Measurements from ENCODE around the gene BRIP1.
"Not testable (repeated sequence)": the region's sequence is repeated elsewhere in the genome, so short reads cannot be mapped to it uniquely, and the experiment has no call there.

Gene BRIP1

GRCh38 chr17:61827649-61828395 lies 35.5 kb downstream of the BRIP1 start:
- no peak for DNase-seq (ENCODE audit: low spot score)

GRCh38 chr17:61826866-61827265 lies 36.5 kb downstream of the BRIP1 start:
- not testable (repeated sequence) for DNase-seq (ENCODE audit: low spot score)

- not testable (repeated sequence) for DNase-seq (ENCODE audit: low spot score)
These were observed 37.1 kb downstream of the BRIP1 start for GRCh38 chr17:61826198-61826597.

GRCh38 chr17:61825448-61826137 lies 37.7 kb downstream of the BRIP1 start:
- DNase-seq (ENCODE audit: low spot score) = no peak

GRCh38 chr17:61822326-61823285 lies 40.7 kb downstream of the BRIP1 start:
- no peak for DNase-seq (ENCODE audit: low spot score)

GRCh38 chr17:61821655-61822054 lies 41.7 kb downstream of the BRIP1 start:
- no peak for DNase-seq (ENCODE audit: low spot score)

- DNase-seq (ENCODE audit: low spot score) = not testable (repeated sequence)
These were observed 44.1 kb downstream of the BRIP1 start for GRCh38 chr17:61819265-61819664.

- no peak for DNase-seq (ENCODE audit: low spot score)
These were observed 45.1 kb downstream of the BRIP1 start for GRCh38 chr17:61818225-61818624.

- no peak for DNase-seq (ENCODE audit: low spot score)
These were observed 45.9 kb downstream of the BRIP1 start for GRCh38 chr17:61817452-61817851.

GRCh38 chr17:61816538-61816937 lies 46.8 kb downstream of the BRIP1 start:
- DNase-seq (ENCODE audit: low spot score) = no peak

- no peak for DNase-seq (ENCODE audit: low spot score)
These were observed 47.3 kb downstream of the BRIP1 start for GRCh38 chr17:61815863-61816503.

- no peak for DNase-seq (ENCODE audit: low spot score)
These were observed 48.8 kb downstream of the BRIP1 start for GRCh38 chr17:61814485-61814884.

GRCh38 chr17:61813211-61813610 lies 50.1 kb downstream of the BRIP1 start:
- DNase-seq (ENCODE audit: low spot score) = no peak

- DNase-seq (ENCODE audit: low spot score) = no peak
These were observed 50.6 kb downstream of the BRIP1 start for GRCh38 chr17:61812747-61813146.

- DNase-seq (ENCODE audit: low spot score) = no peak
These were observed 53.4 kb downstream of the BRIP1 start for GRCh38 chr17:61809816-61810392.

GRCh38 chr17:61808442-61808841 lies 54.9 kb downstream of the BRIP1 start:
- DNase-seq (ENCODE audit: low spot score) = no peak

GRCh38 chr17:61806936-61807335 lies 56.4 kb downstream of the BRIP1 start:
- no peak for DNase-seq (ENCODE audit: low spot score)

GRCh38 chr17:61806081-61806828 lies 57.1 kb downstream of the BRIP1 start:
- DNase-seq (ENCODE audit: low spot score) = no peak

GRCh38 chr17:61805399-61805798 lies 57.9 kb downstream of the BRIP1 start:
- no peak for DNase-seq (ENCODE audit: low spot score)

GRCh38 chr17:61803796-61804195 lies 59.5 kb downstream of the BRIP1 start:
- no peak for DNase-seq (ENCODE audit: low spot score)

GRCh38 chr17:61803216-61803615 lies 60.1 kb downstream of the BRIP1 start:
- no peak for DNase-seq (ENCODE audit: low spot score)

All from Ammon's horn (tissue), 1 donor.